Endothelial cell of umbilical vein (primary cell): Measurements from ENCODE around the gene CDHR1.

Experiments used
- EZH2 ChIP-seq: IDR thresholded peaks from 2 replicates; pipeline ENCODE4 v1.6.1; 2012; ENCODE audit warnings: borderline replicate concordance, low read depth, mild to moderate bottlenecking, moderate library complexity, low read length, inconsistent platforms; ENCODE audit not compliant: severe bottlenecking
- JUN ChIP-seq: IDR thresholded peaks from 2 replicates; pipeline ENCODE4 v1.6.1; 2011; ENCODE audit warnings: borderline replicate concordance, low read depth; ENCODE audit not compliant: insufficient read length, insufficient read depth
- POLR2A ChIP-seq: IDR thresholded peaks from 2 replicates; pipeline ENCODE4 v1.6.1; 2012; ENCODE audit warnings: low read depth, mild to moderate bottlenecking, control low read depth, low read length
- POLR2AphosphoS5 ChIP-seq: IDR thresholded peaks from 2 replicates; pipeline ENCODE4 v1.6.1; 2012; ENCODE audit warnings: low read depth, mild to moderate bottlenecking, control low read depth, low read length, moderate library complexity; ENCODE audit not compliant: insufficient read depth
- TF ChIP-seq, protein P1 (sequence below), 2 donors: IDR thresholded peaks; 1 replicate in 1 of 2; 2 replicates in 1 of 2; pipeline ENCODE4 v1.5.1; 2011; ENCODE audit warnings: low read length in 2 of 2, mild to moderate bottlenecking in 2 of 2, moderate library complexity in 2 of 2, control low read depth in 1 of 2, inconsistent platforms in 1 of 2, low read depth in 1 of 2; ENCODE audit not compliant: insufficient read depth in 1 of 2; ENCODE audit errors: extremely low read depth in 1 of 2
- TF ChIP-seq, protein P2 (sequence below): IDR thresholded peaks from 2 replicates; pipeline ENCODE4 v1.6.1; 2011; ENCODE audit not compliant: insufficient read depth, insufficient read length

DNA sequence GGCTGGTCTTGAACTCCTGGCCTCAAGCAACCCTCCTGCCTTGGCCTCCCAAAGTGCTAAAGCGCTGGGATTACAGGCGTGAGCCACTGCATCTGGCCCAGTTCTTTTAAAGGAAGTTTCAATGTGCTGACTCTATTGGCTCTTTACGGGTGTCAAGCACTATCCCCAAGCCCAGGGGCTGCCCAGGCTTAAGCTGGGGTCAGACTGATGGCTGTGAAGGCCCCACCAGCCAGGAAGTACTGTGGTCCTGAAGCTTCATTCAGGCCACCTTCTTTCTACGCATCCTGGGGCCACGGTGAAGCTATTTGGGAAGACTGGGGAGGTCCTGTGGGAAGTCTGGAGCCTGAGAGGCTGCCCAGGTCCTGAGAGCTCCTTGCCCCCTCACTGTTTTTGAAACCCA, 12.7 kb upstream of the CDHR1 start:
- TF ChIP-seq, protein P1, sequence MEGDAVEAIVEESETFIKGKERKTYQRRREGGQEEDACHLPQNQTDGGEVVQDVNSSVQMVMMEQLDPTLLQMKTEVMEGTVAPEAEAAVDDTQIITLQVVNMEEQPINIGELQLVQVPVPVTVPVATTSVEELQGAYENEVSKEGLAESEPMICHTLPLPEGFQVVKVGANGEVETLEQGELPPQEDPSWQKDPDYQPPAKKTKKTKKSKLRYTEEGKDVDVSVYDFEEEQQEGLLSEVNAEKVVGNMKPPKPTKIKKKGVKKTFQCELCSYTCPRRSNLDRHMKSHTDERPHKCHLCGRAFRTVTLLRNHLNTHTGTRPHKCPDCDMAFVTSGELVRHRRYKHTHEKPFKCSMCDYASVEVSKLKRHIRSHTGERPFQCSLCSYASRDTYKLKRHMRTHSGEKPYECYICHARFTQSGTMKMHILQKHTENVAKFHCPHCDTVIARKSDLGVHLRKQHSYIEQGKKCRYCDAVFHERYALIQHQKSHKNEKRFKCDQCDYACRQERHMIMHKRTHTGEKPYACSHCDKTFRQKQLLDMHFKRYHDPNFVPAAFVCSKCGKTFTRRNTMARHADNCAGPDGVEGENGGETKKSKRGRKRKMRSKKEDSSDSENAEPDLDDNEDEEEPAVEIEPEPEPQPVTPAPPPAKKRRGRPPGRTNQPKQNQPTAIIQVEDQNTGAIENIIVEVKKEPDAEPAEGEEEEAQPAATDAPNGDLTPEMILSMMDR (IDR thresholded peaks at IDR 0.05; ENCODE audit: extremely low read depth in 1 of 2, insufficient read depth in 1 of 2, low read depth in 1 of 2, low read length in 2 of 2) = no peak
- TF ChIP-seq POLR2A (no peak), POLR2AphosphoS5 (no peak), EZH2 (no peak), JUN (no peak)
- TF ChIP-seq, protein P2, sequence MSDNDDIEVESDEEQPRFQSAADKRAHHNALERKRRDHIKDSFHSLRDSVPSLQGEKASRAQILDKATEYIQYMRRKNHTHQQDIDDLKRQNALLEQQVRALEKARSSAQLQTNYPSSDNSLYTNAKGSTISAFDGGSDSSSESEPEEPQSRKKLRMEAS = no peak
